GM12874 (cell line): ENCODE data around the gene INF2.

ENCODE experiments used
- TF ChIP-seq, protein P1 (sequence below): IDR thresholded peaks from 2 replicates; pipeline ENCODE4 v1.5.1; 2011; ENCODE audit warnings: low read depth, mild to moderate bottlenecking, control low read depth, low read length, moderate library complexity; ENCODE audit not compliant: insufficient read depth

INF2 gene

GRCh38 chr14:104654119-104654518, 35.3 kb upstream of the INF2 start:
- TF ChIP-seq, protein P1, sequence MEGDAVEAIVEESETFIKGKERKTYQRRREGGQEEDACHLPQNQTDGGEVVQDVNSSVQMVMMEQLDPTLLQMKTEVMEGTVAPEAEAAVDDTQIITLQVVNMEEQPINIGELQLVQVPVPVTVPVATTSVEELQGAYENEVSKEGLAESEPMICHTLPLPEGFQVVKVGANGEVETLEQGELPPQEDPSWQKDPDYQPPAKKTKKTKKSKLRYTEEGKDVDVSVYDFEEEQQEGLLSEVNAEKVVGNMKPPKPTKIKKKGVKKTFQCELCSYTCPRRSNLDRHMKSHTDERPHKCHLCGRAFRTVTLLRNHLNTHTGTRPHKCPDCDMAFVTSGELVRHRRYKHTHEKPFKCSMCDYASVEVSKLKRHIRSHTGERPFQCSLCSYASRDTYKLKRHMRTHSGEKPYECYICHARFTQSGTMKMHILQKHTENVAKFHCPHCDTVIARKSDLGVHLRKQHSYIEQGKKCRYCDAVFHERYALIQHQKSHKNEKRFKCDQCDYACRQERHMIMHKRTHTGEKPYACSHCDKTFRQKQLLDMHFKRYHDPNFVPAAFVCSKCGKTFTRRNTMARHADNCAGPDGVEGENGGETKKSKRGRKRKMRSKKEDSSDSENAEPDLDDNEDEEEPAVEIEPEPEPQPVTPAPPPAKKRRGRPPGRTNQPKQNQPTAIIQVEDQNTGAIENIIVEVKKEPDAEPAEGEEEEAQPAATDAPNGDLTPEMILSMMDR, result no peak

- TF ChIP-seq, protein P1, result no peak
Observed at GRCh38 chr14:104655128-104655848, 34.1 kb upstream of the INF2 start.

GRCh38 chr14:104656014-104656714, 33.3 kb upstream of the INF2 start:
- TF ChIP-seq, protein P1, result no peak

- TF ChIP-seq, protein P1, result no peak
Observed at GRCh38 chr14:104657101-104657524, 32.3 kb upstream of the INF2 start.

DNA sequence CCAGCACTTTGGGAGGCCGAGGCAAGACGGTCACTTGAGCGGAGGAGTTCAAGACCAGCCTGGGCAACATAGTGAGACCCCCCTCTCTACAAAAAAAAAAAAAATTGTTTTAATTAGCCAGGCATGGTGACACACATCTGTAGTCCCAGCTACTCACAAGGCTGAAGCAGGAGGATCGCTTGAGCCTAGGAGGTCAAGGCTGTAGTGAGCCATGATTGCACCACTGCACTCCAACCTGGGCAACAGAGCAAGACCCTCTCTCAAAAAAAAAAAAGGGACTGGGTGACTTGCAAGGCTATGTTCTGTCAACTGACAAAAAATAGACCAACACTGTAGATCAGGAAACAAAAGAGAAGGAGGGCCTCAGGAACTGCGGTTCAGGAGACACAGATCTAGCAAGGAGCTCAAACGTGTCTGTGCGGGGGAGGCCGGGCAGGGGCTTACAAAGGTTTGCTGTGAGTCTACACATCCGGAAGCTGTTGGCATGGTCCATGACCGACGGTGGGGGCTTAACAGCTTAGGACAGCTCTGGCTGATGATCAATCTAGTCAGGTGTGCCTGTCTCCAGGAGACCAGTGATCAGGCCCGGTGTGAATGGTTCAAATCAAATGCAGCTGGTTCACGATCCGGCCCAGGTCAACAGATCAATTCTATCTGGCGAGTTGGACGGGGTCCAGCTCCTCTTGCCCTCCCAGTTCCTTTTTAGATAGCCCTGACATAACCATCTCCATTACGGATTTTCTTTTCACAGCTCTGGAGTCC, 31.7 kb upstream of the INF2 start:
- TF ChIP-seq, protein P1, result no peak

DNA sequence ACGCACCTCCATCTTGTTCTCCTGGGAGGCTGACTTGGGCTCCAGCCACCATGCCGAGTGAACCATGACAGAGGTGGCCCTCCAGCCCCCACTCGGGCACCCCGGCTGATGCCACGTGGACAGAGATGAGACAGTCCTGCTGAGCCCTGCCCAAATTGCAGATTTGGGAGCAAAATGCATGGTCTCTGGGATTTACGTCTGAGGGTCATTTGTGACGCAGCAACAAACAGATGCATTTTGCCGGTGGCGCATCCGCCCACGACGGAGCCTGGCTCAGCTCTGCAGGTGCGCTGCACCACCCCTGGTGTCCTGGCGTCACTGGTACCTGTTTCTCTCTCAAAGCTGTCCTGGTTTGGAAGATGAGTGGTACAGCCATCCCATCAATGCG, 31.1 kb upstream of the INF2 start:
- TF ChIP-seq, protein P1, result no peak

DNA sequence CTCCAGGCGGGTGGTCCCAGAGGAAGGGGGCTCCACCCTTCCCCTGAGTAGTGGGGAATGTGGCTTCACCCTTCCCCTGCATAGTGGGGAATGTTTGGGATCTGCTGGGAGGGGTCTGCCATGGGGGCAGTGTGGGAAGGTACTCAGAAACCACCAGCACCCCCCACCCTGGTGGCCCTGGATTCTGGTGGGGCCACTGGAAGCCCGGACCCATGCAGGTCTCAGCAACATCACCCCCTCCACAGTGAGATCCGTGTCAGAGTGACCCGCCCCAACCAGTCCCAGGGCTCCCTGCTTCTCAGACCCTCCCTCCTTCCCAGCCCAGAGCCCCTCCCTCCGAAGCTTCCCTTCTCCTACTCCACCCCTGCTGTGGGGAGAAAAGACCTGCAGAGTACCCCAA, 30.3 kb upstream of the INF2 start:
- TF ChIP-seq, protein P1, result no peak
